Measurements from ENCODE around the gene AP5Z1.

The AP5Z1 gene

GRCh38 chr7:4768597-4769569 lies 6.5 kb upstream of the AP5Z1 start:
- no peak for DNase-seq

DNA sequence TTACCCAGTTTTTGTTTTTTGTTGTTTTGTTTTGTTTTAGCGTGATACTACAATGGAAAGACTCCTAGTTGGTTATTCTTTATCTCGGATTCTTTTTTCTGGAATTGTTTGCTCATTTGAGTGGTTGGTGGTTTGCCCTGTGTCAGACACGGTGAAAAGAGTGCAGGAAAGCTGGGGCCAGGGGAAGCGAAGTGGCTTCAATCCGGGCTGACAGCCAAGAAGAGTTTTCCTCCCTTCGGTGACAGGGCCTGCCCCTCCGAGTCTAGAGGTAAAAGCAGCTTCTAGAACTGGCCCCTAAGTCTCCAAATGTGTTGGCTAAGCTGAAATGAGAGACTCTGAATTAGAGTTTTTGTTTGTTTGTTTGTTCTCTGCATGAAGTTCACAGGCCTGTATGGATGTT lies 5.7 kb upstream of the AP5Z1 start:
- no peak for DNase-seq

DNA sequence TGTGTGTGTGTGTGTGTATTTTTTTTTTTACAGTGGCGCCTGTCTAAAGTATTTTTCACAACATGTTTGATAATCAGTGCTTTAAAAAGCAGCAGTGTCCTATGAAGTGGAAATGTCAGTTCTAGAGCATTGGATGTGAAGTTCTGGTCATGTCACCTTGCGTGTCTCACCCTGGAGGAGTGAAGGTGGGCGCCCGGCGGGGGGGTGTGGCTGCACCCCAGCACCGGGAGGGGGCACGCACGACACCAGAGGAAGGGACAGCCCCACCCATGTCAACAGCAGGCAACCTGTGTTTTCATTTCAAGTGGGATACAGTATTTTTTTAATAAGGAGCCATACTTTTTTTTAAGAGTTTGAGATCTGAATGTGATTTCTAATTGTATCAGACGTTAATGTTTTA lies 4.5 kb upstream of the AP5Z1 start:
- DNase-seq, result no peak

DNA sequence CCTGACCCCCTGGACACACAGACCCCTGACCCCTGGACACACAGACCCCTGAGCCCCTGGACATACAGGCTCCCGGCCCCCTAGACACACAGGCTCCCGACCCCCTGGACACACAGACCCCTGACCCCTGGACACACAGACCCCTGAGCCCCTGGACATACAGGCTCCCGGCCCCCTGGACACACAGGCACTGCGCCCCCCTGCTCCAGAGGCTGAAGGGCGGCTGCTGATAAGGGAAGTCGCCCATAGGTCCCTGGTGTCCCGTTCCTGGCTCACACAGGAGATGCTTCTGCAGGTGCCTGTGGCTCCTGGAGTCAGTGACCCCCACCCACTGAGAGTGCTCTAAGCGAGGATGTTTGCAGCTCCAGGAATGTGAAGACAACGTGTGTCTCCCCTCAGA lies 3.7 kb upstream of the AP5Z1 start:
- no peak for DNase-seq

- DNase-seq, result no peak
Measured at GRCh38 chr7:4772306-4772705, 3.1 kb upstream of the AP5Z1 start.

DNA sequence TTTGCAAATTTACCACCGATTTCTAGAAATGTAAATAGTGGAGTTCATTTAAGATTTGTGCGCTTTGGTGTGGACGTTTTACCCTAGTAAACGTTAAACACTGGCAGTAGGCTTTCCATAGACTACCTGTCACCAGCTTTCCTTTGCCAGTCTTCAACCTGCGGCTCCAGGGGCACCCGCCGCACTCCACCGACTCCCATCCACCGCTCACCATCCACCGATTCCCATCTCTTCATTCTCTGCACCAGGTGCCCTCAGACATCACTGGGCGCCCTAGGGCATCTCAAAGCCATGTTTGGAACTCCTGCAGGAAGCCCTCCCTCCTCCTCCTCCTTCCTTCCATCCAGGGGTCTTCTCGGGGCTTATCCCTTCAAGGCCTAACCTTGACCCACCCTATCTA lies 1.4 kb upstream of the AP5Z1 start:
- no peak for DNase-seq

GRCh38 chr7:4774658-4775249 lies 669 bp upstream of the AP5Z1 start:
- DNase-seq, result no peak

- DNase-seq, result peak; percentile 59
Measured at GRCh38 chr7:4775848-4776623, 613 bp downstream of the AP5Z1 start.

DNA sequence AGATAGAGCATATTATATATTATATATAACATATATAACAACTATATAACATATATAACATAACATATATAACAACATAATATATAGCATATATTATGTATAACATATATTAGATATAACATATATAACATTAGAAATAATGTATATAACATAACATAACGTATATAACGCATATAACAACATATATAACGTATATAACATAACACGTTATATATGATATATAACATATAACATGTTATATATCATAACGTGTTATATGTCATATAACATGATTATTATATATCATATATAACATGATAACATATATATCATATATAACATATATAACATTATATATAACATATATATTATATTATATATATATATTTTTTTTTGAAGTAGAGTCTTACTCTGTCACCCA lies 3.7 kb downstream of the AP5Z1 start:
- DNase-seq, result no peak

GRCh38 chr7:4781366-4782069 lies 6.1 kb downstream of the AP5Z1 start:
- no peak for DNase-seq

DNA sequence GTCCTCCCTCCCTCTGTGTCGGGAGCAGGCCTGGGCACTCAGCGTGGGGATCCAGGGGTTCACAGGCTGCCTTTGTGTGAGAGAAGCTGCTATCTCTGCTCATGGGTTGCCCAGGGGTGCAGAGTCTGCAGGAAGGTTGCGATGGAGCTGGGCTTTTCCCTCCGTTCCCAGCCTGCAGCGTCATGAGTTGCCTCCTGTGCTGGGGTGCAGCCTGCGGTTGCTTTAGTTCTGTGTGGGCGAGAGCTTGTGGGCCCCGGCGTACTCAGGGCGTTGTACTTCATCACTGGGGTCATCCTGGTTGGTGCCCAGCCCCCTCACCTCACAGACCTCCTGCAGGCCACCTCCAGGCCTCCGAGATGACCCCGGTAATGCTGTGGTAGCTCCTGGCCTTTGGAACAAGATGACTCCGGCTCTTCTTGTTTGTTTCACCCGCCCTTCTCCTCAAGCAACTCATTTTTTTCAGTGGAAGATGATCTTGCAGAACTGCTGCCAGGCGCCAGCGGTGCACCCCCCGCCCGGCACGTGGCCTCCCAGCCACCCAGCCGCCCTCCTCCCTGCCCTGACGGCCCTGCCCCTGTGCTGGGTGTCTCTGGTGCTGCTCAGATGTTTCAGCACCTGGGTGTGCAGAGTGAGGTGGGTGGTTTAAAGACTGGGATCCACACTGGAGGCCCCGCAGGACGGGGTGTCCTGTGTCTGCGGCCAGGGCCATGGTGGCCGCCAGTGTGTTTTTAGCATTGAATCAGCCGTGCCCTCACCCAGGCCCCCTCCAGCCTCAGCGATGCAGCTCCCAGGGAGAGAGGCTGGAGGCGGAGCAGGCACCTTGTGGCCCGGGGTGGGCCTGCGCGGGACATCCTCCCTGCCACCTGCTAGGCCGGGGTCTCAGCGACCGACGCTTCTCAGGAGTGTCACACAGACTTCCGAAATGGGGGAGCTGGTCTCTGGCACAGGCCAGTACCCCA lies 7.2 kb downstream of the AP5Z1 start:
- no peak for DNase-seq

GRCh38 chr7:4783292-4783652 lies 7.8 kb downstream of the AP5Z1 start:
- no peak for DNase-seq

DNA sequence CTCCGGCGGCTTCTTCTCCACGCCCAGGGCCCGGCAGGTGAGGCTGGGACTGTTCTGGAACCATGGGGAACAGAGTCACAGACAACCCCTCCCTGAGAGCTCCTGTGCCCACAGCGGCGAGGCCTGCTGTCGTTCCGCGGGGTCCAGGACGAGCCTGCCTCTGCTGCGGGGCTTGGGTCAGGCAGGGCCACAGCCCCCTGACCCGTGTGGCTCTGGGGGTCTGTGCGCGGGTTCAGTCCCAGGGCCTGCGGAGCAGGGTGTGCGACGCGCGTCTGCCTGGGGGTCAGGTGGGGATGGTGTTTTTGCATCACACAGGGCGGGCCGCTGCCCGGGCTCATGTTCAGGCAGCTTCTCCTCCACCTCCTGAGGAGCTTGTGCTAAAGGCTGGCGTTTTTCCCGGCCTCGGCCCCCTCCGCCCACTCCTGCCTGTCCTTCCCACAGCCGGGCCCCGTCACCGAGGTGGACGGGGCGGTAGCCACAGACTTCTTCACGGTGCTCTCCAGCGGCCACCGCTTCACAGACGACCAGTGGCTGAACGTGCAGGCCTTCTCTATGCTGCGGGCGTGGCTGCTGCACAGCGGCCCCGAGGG lies 8.4 kb downstream of the AP5Z1 start:
- no peak for DNase-seq

DNA sequence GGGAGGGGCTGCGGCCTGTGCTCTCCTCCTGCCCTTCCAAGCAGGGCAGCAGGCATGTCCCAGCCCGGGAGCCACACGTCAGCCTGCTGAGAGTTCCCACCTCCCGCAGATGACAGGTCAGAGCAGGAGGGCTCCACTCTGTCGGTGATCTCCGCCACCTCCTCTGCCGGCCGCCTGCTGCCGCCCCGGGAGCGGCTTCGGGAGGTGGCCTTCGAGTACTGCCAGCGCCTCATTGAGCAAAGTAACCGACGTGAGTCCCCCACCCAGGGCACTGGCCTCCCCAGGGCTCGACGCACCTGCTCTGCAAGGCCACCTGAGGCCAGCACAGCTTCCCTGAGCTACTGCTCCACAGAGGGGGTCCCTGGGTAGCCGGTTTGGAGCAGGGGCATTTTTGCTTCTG lies 9.4 kb downstream of the AP5Z1 start:
- no peak for DNase-seq

- no peak for DNase-seq
Measured at GRCh38 chr7:4785371-4785770, 9.9 kb downstream of the AP5Z1 start.

GRCh38 chr7:4786015-4786414 lies 10.6 kb downstream of the AP5Z1 start:
- DNase-seq, result no peak

DNA sequence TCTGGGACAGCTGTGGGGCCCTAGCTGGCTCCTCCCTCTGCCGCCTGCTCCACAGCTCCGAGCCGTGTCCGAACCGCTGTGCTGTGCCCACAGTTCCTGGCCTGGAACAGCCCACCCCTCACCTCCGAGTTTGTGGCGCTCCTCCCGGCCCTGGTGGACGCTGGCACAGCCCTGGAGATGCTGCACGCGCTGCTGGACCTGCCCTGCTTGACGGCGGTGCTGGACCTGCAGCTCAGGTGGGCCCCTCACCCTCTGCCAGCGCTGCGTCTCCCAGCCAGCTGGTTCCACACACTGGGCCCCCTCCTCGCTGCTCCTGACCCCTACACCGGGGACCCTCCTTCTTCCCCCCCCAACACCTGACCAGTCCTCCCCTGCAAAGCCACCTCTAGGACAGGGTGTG lies 12.1 kb downstream of the AP5Z1 start:
- no peak for DNase-seq

DNA sequence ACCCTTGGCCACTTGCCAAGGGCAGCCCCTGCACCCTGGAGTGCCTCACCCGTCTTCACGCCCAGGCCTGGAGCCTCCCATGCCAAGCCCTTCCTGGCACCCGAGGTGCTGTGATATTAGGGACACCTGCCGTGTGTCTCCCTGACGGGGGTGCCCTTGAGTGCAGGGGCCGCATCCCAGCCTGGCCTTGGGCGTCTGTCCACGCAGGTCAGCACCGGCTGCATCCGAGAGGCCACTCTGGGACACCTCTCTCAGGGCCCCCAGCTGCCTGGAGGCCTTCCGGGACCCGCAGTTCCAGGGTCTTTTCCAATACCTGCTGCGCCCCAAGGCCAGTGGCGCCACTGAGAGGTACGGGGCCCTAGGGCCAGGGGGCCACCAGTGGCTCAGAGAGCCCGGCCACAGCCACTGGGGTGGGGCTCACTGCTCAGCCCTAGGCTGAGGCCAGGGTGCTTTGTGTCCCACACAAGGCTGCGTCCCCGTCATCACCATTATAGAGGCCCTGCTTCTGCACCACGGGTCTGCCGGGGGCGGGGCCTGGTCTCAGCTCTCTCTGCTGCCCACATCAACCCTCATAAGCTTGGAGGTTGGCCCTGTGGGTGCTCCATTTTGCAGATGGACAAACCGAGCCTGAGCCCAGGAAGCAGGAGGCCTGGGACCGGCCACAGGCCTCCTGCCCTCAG lies 12.7 kb downstream of the AP5Z1 start:
- DNase-seq, result no peak

DNA sequence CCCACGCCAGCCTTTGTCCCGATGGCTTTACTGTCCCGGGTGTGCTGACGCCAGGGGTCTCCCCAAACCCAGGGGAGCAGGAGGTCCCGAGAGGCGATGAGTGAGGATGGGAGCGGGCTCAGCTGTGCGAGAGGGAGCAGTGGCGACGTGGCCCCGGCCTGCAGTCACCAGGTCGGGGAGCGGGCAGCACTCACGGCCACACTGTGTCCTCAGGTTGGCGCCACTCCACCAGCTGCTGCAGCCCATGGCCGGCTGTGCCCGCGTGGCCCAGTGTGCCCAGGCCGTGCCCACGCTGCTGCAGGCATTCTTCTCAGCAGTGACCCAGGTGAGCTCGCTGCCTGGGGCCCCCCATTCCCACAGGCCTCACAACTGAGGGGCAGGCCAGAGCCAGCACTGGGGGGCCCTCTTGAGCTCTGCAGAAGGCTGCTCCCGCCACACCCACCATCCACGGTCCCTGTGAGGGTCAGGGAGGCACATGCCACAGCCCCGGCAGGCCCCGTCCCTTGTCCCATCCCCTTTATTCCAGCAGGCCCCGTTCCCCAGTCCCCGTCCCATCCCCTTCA lies 13.3 kb downstream of the AP5Z1 start:
- DNase-seq, result no peak

Data from CD4-positive, alpha-beta T cell treated with Interleukin-12 subunit alpha and Interleukin-12 subunit beta, for 1 hour (primary cell).